Testis (tissue), 3 donors: ENCODE results near the gene EPB41L4A. TPM values are rescaled to one million over a fixed set of nuclear protein-coding genes. Genes with fewer than 3 reads are reported as not detected.

Experiments
- DNase-seq: peaks from one replicate; pipeline ENCODE4 v3.0.0-alpha.2; 2019
- H3K27ac ChIP-seq, 2 donors: fragments of 200-600 bp; sonication (generic); one replicate each; pipeline ENCODE4 v1.5.1; 2019
- H3K27me3 ChIP-seq: fragments of 200-600 bp; sonication (generic); one replicate; pipeline ENCODE4 v1.5.1; 2019
- H3K36me3 ChIP-seq: fragments of 200-600 bp; sonication (generic); one replicate; pipeline ENCODE4 v1.5.1; 2017; ENCODE audit warnings: low read depth; ENCODE audit errors: missing control alignments
- H3K4me1 ChIP-seq: fragments of 200-600 bp; sonication (generic); one replicate; pipeline ENCODE4 v1.5.1; 2019
- H3K4me3 ChIP-seq, 2 donors: fragments of 200-600 bp; sonication (generic); one replicate each; pipeline ENCODE4 v1.5.1; 2017 to 2019
- H3K9me3 ChIP-seq: fragments of 200-600 bp; sonication (generic); one replicate; pipeline ENCODE4 v1.5.1; 2017
- POLR2A ChIP-seq: fragments of 450-650 bp; IDR thresholded peaks from one replicate; pipeline ENCODE4 v1.6.1; 2017; ENCODE audit warnings: antibody characterized with exemption, mild to moderate bottlenecking, moderate library complexity
- WGBS, 2 donors: methylation state at CpG; one replicate each; pipeline ENCODE4 v1.1.5; 2018; 5-methylcytosine and 5-hydroxymethylcytosine counted together
- intact Hi-C: fragments of 100-400 bp; cut with DNase I; formaldehyde crosslinking; loops from one replicate; pipeline ENCODE4 v1.15.1; 2023; ENCODE audit warnings: low total_unique reads
- polyA plus RNA-seq: library from polyadenylated mRNA; stranded (reverse); fragments of 350-450 nt; fragmentation: Illumina TruSeq; extraction: RNeasy Lipid Tissue Mini Kit (QIAGEN cat#74804); gene quantifications from one replicate; pipeline ENCODE4 v1.2.3, GENCODE V29; 2014; ENCODE audit warnings: low read depth, low replicate concordance; ENCODE audit not compliant: insufficient read depth
- total RNA-seq, 2 donors: library from RNA; depleted of rRNA; stranded (reverse); fragments of >200 nt; gene quantifications; one replicate each; pipeline ENCODE4 v1.2.3, GENCODE V29; 2016
- TF ChIP-seq, protein P1 (sequence below), 3 experiments: fragments of 450-650 bp in 2 of 3; fragments of 200-600 bp in 1 of 3; sonication (generic) in 1 of 3; IDR thresholded peaks; one replicate each; pipeline ENCODE4 v1.5.1; 2016 to 2019; ENCODE audit warnings: antibody characterized with exemption in 3 of 3, mild to moderate bottlenecking in 2 of 3, moderate library complexity in 1 of 3

EPB41L4A gene
- total and polyA plus RNA-seq, 3 donors from 2014 or later = 9.0 to 23.9 (median 13.3) TPM

DNA sequence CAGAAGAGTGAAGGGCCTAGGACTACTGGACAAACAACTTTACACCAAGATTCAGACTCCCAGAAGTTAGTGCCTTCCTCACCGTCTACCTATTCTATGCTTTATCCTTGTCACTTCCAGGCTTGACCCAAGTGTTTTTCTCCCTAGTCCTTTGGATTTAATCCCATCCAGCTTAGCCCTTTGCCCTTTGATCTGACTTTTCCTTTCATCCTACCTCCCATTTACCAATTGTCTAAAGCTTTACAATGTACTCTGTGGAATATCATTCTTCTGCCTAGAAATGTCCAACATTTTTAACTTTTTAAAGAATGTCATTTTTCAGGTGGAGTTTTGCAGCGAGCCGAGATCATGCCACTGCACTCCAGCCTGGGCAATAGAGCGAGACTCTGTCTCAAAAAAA is 292.1 kb downstream of the EPB41L4A start:
- Histone ChIP-seq H3K4me3 (no peak overlapping the region), H3K4me1 (no peaks in the 10 kb centered on the region), H3K27me3 (no peaks in the 10 kb centered on the region), H3K36me3 (no peaks in the 10 kb centered on the region), H3K27ac (no peak overlapping the region), H3K9me3 (no peaks in the 10 kb centered on the region)
- WGBS, 2 donors = 93 to 98% methylated on average over 4 of the region's 4 CpGs
- TF ChIP-seq, protein P1, sequence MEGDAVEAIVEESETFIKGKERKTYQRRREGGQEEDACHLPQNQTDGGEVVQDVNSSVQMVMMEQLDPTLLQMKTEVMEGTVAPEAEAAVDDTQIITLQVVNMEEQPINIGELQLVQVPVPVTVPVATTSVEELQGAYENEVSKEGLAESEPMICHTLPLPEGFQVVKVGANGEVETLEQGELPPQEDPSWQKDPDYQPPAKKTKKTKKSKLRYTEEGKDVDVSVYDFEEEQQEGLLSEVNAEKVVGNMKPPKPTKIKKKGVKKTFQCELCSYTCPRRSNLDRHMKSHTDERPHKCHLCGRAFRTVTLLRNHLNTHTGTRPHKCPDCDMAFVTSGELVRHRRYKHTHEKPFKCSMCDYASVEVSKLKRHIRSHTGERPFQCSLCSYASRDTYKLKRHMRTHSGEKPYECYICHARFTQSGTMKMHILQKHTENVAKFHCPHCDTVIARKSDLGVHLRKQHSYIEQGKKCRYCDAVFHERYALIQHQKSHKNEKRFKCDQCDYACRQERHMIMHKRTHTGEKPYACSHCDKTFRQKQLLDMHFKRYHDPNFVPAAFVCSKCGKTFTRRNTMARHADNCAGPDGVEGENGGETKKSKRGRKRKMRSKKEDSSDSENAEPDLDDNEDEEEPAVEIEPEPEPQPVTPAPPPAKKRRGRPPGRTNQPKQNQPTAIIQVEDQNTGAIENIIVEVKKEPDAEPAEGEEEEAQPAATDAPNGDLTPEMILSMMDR (IDR thresholded peaks at IDR 0.05) = no peak
- TF ChIP-seq POLR2A = no peak
- intact Hi-C loops = no loop called here
- no peak for DNase-seq

DNA sequence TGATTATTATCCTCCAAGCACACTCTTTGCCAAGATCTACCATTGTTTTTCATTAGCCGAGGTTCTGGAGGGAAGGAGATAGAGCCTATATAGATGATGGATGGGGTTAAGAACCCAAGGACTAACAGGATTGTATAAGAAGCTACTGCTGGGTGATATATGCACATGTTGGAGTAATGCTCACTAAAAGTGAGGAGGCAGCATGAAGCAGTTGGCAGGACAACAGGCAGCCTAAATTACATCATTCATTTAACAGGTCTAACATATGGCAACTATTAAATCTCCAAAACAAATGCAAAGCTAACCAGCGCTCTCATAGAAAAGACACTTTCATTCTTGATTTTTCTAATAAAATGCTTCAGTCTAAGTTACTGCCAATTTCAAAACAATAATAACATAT is 293.2 kb downstream of the EPB41L4A start:
- no peak for TF ChIP-seq POLR2A
- TF ChIP-seq, protein P1 (IDR thresholded peaks at IDR 0.05) = no peak
- H3K4me1 ChIP-seq = no peaks in the 10 kb centered on the region
- no peaks in the 10 kb centered on the region for H3K27me3 ChIP-seq
- H3K4me3 ChIP-seq = no peak overlapping the region
- no peak for DNase-seq
- 92 to 93% methylated on average over 2 of the region's 2 CpGs for WGBS, 2 donors
- no peaks in the 10 kb centered on the region for H3K36me3 ChIP-seq
- H3K9me3 ChIP-seq = no peaks in the 10 kb centered on the region
- no peak overlapping the region for H3K27ac ChIP-seq
- intact Hi-C loops = no loop called here

DNA sequence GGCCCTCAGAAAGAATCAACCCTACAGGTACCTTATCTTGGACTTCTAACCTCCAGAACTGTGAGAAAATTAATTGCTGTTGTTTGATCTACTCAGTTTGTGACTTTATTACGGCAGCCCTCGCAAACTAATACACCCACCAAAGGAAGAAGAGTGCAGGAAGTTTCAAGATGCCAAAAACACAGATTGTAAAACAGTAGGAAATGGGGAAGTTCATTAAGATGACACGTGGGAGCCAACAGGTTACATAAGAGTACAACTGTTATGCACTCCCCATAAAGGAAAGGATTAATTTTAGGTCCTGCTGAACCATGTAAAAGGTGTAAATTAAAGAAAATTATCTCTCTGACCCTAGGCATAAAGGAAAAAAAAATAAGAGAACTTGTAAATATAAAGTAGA is 294.3 kb downstream of the EPB41L4A start:
- intact Hi-C loops = no loop called here
- Histone ChIP-seq H3K36me3 (no peaks in the 10 kb centered on the region), H3K27ac (no peak overlapping the region), H3K9me3 (no peaks in the 10 kb centered on the region), H3K27me3 (no peaks in the 10 kb centered on the region), H3K4me3 (no peak overlapping the region), H3K4me1 (no peaks in the 10 kb centered on the region)
- no peak for DNase-seq
- 48 to 49% methylated on average over 3 of the region's 3 CpGs for WGBS, 2 donors
- TF ChIP-seq POLR2A = no peak
- TF ChIP-seq, protein P1 (IDR thresholded peaks at IDR 0.05) = no peak

DNA sequence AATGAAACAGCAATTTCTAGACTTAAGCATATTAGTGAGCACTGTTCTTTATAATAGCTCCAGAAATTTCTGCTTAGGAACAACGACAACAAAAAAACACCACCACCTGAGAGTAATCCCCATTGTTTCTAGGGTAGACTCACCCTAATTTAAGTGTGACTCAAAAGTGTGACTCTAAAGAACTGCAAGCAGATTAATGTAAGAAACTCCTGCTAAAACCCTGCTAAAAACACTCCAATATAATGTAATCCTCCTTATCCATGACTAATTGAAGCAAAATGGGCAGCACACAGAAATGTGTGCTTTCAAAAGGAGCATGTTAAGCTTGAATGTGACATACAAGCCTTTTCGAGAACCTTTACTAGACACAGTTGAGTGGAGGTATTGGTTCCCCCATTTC is 296.0 kb downstream of the EPB41L4A start:
- intact Hi-C loops = no loop called here
- 98 to 100% methylated on average over 2 of the region's 2 CpGs for WGBS, 2 donors
- H3K27ac ChIP-seq = no peak overlapping the region
- H3K9me3 ChIP-seq = no peaks in the 10 kb centered on the region
- H3K36me3 ChIP-seq = no peaks in the 10 kb centered on the region
- no peak for DNase-seq
- H3K27me3 ChIP-seq = no peaks in the 10 kb centered on the region
- no peak for TF ChIP-seq POLR2A
- TF ChIP-seq, protein P1 (IDR thresholded peaks at IDR 0.05) = no peak
- no peak overlapping the region for H3K4me3 ChIP-seq
- H3K4me1 ChIP-seq = no peaks in the 10 kb centered on the region

DNA sequence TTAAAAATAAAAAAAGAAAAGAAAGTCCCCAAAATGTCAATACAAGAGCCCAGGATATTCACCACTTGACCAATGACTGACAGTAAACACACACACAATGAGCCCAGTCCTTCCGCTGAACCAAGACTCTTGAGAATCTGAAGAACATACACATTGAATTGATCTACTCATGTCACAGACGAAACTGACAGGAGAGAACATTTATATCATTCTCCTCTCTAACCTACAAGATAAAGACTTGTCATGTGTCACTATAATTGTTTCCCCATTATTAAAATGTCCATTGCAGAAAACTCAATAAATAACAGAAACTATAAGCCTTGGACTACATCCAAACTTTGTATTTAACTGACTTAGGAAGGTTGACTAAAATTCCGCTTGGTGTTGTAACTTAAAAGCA is 296.7 kb downstream of the EPB41L4A start:
- Histone ChIP-seq H3K4me1 (no peaks in the 10 kb centered on the region), H3K27me3 (no peaks in the 10 kb centered on the region), H3K4me3 (no peak overlapping the region), H3K9me3 (no peaks in the 10 kb centered on the region), H3K27ac (no peak overlapping the region), H3K36me3 (no peaks in the 10 kb centered on the region)
- WGBS, 2 donors = 93 to 96% methylated on average over 3 of the region's 3 CpGs
- intact Hi-C loops = no loop called here
- TF ChIP-seq, protein P1 (IDR thresholded peaks at IDR 0.05) = no peak
- no peak for TF ChIP-seq POLR2A
- DNase-seq = no peak
